ENCODE measurements around the gene UBR2.

UBR2 gene

DNA sequence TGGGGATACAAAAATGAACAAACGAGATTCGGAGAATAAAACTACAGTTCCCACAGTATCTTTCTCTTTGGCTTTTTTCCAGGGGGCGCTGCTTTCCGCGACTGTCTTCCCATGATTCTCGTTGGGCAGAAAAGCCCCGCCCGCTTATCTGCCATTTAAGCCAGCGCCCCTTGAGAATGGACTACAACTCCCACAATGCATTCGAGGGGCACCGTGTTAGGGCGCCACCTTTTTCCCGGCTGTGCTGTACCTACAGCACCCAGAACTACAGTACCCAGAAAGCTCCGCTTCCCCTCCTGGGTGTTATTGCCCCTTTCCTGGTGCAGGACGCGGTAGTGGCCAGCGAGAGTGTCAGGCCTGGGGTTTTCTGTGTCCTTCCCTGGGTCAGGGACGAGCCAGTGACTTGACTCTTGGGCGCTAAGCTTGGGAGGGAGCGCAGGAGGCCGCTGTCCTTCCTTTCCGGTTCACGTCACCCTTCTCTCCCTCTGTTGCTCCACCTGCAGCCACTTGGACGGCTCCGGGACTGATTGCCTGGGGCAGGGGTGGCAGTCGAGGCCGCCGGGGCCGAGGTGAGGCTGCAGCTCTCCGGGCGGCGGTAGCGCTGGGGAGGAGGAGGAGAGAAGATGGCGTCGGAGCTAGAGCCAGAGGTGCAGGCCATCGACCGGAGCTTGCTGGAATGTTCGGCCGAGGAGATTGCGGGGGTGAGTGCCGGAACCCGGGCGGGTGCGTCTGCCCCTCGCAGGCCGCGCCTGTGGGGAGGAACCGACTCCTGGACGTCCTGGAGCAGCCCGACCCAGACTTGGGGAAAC, at the start of gene UBR2:
UBR2 (plus strand) TSS at position 333 of the 809 bp plus-strand sequence; CDS start at position 624, 291 bp downstream.
- H3K4me1 Mint-ChIP-seq: peaks cover 14 to 19% of the 10 kb centered on the region in 2 donors
- no peaks in the 10 kb centered on the region for H3K9me3 Mint-ChIP-seq
- peak within 1 kb of the TSS; percentile 98 for H3K27ac Mint-ChIP-seq
- ATAC-seq (replicated peaks) (peak; percentile 98), DNase-seq (peak; percentile 93)
- peaks cover 6 to 20% of the 10 kb centered on the region in 2 donors for H3K36me3 Mint-ChIP-seq
- peak within 1 kb of the TSS; percentile 96 to 100 for H3K4me3 Mint-ChIP-seq
- peaks cover 4 to 6% of the 10 kb centered on the region in 2 donors for H3K27me3 Mint-ChIP-seq

DNA sequence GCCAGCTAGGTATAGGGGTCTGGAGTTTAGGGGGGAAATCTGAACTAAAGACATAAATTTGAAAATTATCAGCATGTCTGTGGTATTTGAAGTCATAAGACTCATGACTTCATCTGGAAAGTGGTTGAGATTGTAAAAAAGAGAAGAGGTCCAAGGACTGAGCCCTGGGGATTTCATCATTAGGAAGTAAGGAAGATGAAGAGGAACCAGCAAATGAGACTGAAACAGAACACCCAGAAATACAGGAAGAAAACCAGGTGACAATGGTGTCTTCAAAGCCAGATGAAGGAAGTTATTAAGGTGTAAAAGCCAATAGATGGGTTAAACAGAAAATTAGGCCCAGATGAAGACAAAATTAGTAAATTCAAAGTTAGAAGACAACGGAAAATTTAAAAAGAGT, 49.1 kb upstream of the UBR2 start:
- DNase-seq (no peak), ATAC-seq (replicated peaks) (peak; percentile 72 to 77)
- Mint-ChIP-seq H3K9me3 (peaks cover under 1 to 2% of the 10 kb centered on the region in 2 donors), H3K36me3 (peaks cover 0 to under 1% of the 10 kb centered on the region in 2 donors), H3K27me3 (no peaks in the 10 kb centered on the region), H3K4me1 (peaks cover 21 to 39% of the 10 kb centered on the region in 2 donors), H3K27ac (peak overlapping the region; percentile 7), H3K4me3 (no peak overlapping the region)

DNA sequence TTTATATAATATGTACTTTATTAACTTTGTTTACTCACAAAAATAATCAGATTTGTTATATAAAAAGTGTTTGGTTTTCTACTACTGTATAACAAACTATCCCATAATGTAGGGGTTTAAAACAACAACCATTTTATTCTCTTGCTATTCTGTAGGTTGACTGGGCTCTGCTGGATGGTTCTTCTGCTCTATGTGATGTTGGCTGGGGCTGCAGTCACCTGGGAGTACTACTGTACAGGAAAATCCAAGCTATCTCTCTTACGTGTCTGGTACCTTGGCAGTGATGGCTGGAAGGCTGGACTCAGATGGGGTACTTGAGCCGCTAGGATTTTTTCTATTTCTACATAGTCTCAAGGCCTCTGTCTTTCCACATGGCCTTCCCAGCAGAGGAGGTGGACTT, 44.0 kb upstream of the UBR2 start:
- no peak for ATAC-seq (replicated peaks)
- Mint-ChIP-seq H3K36me3 (peaks cover 0 to 3% of the 10 kb centered on the region in 2 donors), H3K9me3 (peaks cover 6% of the 10 kb centered on the region in 2 donors), H3K4me1 (peaks cover 17 to 28% of the 10 kb centered on the region in 2 donors), H3K27ac (peak overlapping the region; percentile 20), H3K4me3 (no peak overlapping the region), H3K27me3 (no peaks in the 10 kb centered on the region)
- DNase-seq: no peak

DNA sequence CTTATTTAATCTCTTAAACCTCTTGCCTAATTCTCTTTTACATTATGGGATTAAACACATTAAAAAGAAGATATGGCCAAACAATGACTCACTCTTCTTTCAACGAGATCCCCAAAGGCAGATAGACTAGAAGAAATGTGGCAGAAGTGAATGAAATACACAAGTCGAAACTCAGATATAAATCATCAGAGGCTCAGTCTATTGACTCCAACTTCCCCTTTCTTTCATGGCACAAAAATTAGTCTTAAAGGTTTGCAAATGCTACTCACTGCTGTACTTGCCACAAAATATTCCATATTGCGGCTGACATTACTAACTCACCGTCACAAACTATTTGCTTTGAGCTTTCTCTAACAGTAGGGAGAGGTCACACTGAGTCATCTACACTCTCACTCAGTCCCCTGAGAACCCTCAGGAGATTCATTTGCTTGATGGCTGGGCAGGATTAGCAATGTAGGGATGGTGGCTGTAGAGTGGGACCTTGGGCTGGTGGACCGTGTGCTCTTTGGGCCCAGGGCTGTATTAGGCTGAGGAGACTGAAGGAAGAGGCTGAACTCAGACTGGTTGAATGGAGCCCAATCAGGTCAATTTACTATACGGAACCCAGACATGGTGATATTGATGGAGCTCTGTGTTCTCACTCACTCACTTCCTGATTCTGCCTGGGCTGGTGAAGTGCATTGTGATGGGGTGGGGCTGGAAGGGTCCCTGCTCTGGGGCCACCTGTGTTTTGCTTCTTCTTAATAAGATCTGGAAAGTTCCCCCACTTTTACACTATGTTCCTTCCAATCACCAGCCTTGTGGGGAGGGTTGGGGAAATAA, 42.8 kb upstream of the UBR2 start:
- peak overlapping the region; percentile 49 to 59 for H3K4me3 Mint-ChIP-seq
- no peaks in the 10 kb centered on the region for H3K27me3 Mint-ChIP-seq
- peak overlapping the region; percentile 99 for H3K27ac Mint-ChIP-seq
- H3K36me3 Mint-ChIP-seq: peaks cover 0 to 3% of the 10 kb centered on the region in 2 donors
- H3K4me1 Mint-ChIP-seq: peaks cover 15 to 24% of the 10 kb centered on the region in 2 donors
- ATAC-seq (replicated peaks) (peak; percentile 94 to 95), DNase-seq (peak; percentile 69)
- H3K9me3 Mint-ChIP-seq: peaks cover 4 to 6% of the 10 kb centered on the region in 2 donors

DNA sequence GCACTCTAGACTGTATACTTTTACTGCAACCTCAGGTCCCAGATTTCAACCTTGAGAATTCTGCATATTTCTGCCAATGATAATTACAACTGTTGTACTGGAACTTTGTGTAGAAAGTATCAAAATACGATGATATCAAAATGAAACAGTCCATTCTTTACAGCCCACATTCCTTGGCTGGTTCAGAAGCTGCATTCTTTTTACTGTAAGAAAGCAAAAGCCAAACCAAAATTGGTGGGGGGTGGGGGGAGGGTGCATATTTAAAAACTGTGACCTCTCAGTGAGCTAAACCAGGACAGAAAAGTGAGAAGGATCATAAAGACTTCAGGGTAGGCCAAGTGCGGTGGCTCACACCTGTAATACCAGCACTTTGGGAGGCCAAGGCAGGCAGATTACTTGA, 41.8 kb upstream of the UBR2 start:
- DNase-seq: no peak
- H3K4me3 Mint-ChIP-seq: no peak overlapping the region
- H3K27me3 Mint-ChIP-seq: no peaks in the 10 kb centered on the region
- no peak for ATAC-seq (replicated peaks)
- peak overlapping the region; percentile 99 for H3K27ac Mint-ChIP-seq
- H3K9me3 Mint-ChIP-seq: peaks cover 4 to 6% of the 10 kb centered on the region in 2 donors
- peaks cover 15 to 24% of the 10 kb centered on the region in 2 donors for H3K4me1 Mint-ChIP-seq
- H3K36me3 Mint-ChIP-seq: peaks cover 0 to 3% of the 10 kb centered on the region in 2 donors

DNA sequence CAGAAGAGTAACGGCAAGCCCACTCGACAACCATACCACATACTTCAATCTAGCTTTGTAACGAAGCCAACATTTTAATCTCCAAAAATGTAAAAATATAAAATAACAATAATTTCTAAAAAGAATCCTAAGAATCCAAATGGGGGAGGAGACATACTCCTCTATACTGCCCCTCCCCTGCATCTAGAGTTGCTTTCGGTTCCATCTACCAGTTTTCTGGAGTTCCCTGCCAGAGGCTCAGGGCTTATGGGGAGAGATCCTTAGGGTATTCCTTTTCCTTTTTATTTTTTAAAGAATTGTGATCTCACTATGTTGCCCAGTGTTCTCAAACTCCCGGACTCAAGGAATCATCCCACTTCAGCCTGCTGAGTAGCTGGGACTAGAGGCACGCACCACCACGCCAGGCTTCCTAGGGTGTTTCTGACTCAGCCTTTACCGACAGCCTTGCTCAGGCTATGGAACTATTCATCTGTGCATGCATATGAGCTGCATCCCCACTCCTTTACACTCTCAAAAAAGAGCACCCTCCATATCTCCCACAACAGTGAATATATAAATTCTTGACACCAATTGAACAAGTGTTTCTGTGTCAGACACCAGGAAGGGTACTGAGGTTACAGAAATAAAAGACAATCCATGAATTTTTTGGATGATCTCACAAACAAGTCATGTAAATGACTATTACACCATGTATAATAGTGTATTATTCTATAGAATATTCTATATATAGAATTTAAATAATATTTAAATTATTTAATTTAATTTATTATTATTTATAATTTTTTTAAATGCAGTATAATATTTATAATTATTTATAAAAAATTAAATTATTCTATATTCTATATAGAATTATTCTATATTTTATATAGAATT, 40.7 kb upstream of the UBR2 start:
- no peak overlapping the region for H3K27ac Mint-ChIP-seq
- H3K36me3 Mint-ChIP-seq: peaks cover 0 to 3% of the 10 kb centered on the region in 2 donors
- peaks cover 4 to 6% of the 10 kb centered on the region in 2 donors for H3K9me3 Mint-ChIP-seq
- H3K27me3 Mint-ChIP-seq: no peaks in the 10 kb centered on the region
- H3K4me3 Mint-ChIP-seq: no peak overlapping the region
- DNase-seq (no peak), ATAC-seq (replicated peaks) (no peak)
- H3K4me1 Mint-ChIP-seq: peaks cover 15 to 24% of the 10 kb centered on the region in 2 donors

DNA sequence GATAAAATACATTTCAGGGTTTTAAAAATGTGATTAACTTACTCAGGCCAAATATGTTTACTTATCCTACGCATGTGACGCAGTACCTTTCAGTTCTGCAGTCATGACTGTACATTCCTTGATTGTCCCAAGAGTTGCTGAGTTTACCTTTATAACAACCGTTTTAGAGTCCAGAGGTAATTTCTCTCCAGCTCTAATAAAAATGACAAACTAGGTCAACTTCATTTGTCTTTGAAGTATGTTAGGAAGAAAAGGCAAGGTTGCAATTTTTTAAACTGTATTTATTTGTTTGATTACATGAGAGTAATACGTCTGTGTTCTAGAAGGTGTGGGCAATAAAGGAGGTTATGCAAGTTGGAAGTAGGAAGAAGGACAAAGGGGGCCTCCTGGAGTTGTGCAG, 38.6 kb upstream of the UBR2 start:
- Mint-ChIP-seq H3K4me3 (no peak overlapping the region), H3K9me3 (peaks cover 1 to 2% of the 10 kb centered on the region in 2 donors), H3K27me3 (peaks cover 0 to under 1% of the 10 kb centered on the region in 2 donors), H3K27ac (no peak overlapping the region), H3K4me1 (peaks cover 13 to 19% of the 10 kb centered on the region in 2 donors), H3K36me3 (no peaks in the 10 kb centered on the region)
- ATAC-seq (replicated peaks) (no peak), DNase-seq (no peak)

DNA sequence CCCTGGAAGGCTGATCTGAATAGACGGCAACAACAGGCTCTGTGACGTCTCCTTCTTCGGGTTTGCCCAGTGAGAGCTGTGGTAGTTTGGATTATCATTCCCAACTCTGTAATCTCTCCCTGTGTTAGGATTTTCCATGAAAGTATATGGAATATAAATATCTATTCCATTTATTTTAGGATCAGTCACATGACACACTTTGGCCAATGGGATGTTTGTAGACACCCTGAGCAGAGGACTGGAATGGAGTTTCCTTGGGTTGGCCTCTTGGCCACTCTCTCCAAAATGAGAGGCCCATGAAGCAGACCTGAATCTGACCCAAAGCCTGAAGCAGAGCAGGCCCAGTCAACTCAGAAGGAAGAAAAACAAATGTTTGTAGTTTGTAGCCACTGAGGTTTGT, 37.2 kb upstream of the UBR2 start:
- Mint-ChIP-seq H3K27ac (no peak overlapping the region), H3K36me3 (no peaks in the 10 kb centered on the region), H3K4me1 (peaks cover 5 to 11% of the 10 kb centered on the region in 2 donors), H3K4me3 (no peak overlapping the region), H3K9me3 (no peaks in the 10 kb centered on the region), H3K27me3 (peaks cover 0 to 4% of the 10 kb centered on the region in 2 donors)
- ATAC-seq (replicated peaks) (no peak), DNase-seq (no peak)

DNA sequence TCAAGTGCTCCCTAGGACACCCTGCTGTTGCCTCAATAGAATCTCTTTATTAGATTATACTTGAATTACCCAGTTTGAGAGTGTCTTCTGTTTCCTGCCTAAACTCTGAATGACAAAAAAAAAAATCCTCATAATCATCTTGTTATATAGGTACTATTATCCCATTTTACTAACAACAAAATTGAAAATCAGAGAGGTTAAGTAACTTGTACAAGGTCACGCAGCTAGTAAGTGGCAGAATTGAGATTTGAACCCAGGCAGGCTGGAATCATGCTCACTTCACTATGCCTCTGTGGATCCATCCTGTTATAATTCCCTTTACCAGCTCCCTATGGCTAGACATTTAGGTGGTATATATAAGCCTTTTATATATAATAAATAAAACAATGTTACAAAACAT, 36.6 kb upstream of the UBR2 start:
- H3K9me3 Mint-ChIP-seq: no peaks in the 10 kb centered on the region
- H3K4me1 Mint-ChIP-seq: peaks cover 2 to 5% of the 10 kb centered on the region in 2 donors
- ATAC-seq (replicated peaks) (no peak), DNase-seq (no peak)
- no peaks in the 10 kb centered on the region for H3K36me3 Mint-ChIP-seq
- H3K27ac Mint-ChIP-seq: no peak overlapping the region
- peaks cover 0 to 4% of the 10 kb centered on the region in 2 donors for H3K27me3 Mint-ChIP-seq
- H3K4me3 Mint-ChIP-seq: no peak overlapping the region

DNA sequence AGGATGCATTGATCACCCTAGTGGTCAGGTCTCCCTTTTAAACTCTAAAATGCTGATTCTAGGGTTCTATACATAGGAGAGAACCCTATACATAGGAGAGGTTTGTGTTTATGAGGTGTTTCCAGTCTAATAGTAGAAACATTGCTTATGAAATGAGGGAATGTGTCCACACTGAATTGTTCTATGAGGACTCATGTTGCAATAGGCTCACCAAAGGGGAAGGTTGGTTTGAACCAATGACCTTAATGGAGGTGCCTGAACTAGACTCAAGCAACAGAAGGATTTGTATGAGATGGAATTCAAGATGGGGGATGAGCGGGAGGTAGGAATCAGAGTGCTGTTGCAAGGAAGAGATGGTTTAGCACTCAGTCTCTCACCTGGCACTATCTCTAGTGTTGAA, 33.5 kb upstream of the UBR2 start:
- ATAC-seq (replicated peaks): no peak
- Mint-ChIP-seq H3K27ac (no peak overlapping the region), H3K4me3 (no peak overlapping the region), H3K27me3 (peaks cover 0 to 4% of the 10 kb centered on the region in 2 donors), H3K36me3 (no peaks in the 10 kb centered on the region), H3K4me1 (peaks cover 2 to 5% of the 10 kb centered on the region in 2 donors), H3K9me3 (no peaks in the 10 kb centered on the region)
- no peak for DNase-seq

DNA sequence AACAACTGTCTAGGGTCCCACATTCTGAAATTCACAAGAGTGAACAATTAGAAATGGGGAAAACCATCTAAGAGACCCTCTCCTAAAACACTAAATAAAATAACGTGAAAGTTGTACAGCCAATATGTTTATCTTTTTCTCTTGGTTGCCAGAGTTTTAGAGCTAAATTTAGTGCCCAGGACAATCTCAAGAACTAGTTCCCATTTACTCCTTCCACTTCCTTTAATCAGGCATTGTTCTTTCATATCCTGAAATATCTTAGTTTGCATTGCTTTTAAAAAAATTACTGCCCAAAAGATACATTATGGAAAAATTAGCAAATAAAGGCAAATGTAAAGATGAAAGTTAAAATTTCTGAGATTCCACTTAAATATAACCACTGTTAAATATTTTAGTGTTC, 33.1 kb upstream of the UBR2 start:
- Mint-ChIP-seq H3K27me3 (peaks cover 0 to 4% of the 10 kb centered on the region in 2 donors), H3K27ac (no peak overlapping the region), H3K36me3 (no peaks in the 10 kb centered on the region), H3K4me1 (peaks cover 2 to 5% of the 10 kb centered on the region in 2 donors), H3K4me3 (no peak overlapping the region), H3K9me3 (no peaks in the 10 kb centered on the region)
- DNase-seq: no peak
- ATAC-seq (replicated peaks): no peak

DNA sequence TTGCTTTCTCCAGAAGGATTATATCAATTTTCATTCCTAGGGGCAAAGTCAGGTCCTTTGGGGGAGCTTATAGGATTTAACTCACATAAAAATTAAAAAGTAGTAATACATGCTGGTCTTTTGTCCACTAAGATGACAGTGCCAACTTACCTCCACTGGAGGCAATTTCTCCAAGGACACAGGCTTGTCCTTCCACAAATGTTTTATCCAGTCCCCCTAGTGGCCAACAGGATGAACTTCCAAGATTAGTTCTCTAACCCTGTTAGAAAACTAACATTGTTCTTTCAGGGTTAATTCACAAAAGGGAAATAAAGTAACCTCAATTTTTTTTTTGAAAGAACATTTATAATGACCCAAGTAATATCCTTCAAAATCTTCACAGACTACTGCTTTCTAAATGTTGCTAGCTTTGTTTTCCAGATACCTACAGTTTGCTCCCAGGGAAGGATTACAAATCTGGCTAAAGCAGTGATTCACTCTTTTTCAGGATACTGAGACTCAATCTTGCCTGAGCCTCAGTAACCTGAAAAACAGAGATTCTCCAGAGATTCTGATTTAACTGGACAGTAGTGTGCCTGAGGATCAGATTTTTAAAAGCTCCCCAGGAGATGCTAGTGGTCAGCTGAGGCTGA, 31.7 kb upstream of the UBR2 start:
- peaks cover 0 to 4% of the 10 kb centered on the region in 2 donors for H3K27me3 Mint-ChIP-seq
- H3K4me3 Mint-ChIP-seq: no peak overlapping the region
- peaks cover 2 to 5% of the 10 kb centered on the region in 2 donors for H3K4me1 Mint-ChIP-seq
- no peak for DNase-seq
- no peaks in the 10 kb centered on the region for H3K9me3 Mint-ChIP-seq
- no peak overlapping the region for H3K27ac Mint-ChIP-seq
- peak; percentile 60 to 67 for ATAC-seq (replicated peaks)
- no peaks in the 10 kb centered on the region for H3K36me3 Mint-ChIP-seq

DNA sequence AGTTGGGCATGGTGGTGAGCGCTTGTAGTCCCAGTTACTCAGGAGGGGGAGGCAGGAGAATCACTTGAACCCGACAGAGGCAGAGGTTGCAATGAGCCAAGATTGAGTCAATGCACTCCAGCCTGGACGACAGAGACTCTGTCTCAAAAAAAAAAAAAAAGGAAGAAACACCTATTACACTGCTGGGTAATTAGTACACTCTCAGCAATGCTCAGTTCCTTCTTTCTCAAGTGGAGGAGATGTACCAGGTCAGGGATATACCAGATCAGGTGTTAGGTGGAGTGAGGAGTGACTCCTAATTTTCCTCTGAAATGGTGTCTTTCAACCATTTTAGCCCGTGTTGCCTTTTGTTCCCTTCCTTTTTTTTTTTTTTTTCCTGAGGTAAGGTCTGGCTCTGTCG, 30.0 kb upstream of the UBR2 start:
- peaks cover 2 to 5% of the 10 kb centered on the region in 2 donors for H3K4me1 Mint-ChIP-seq
- H3K4me3 Mint-ChIP-seq: no peak overlapping the region
- ATAC-seq (replicated peaks) (peak; percentile 60 to 61), DNase-seq (no peak)
- no peaks in the 10 kb centered on the region for H3K36me3 Mint-ChIP-seq
- H3K9me3 Mint-ChIP-seq: no peaks in the 10 kb centered on the region
- H3K27me3 Mint-ChIP-seq: peaks cover 0 to 4% of the 10 kb centered on the region in 2 donors
- H3K27ac Mint-ChIP-seq: no peak overlapping the region
